Measurements from ENCODE around the gene FGD4. TPM values are rescaled to one million over a fixed set of nuclear protein-coding genes. Genes with fewer than 3 reads are reported as not detected.

FGD4 gene
- total RNA-seq, 1 experiment from 2014 or later = 37.4 TPM

- peak overlapping the region; percentile 47 for H3K27ac Mint-ChIP-seq (ENCODE audit: unreplicated experiment)
- BruUV-seq (replicated peaks) = no TSS peak
- no peaks in the 10 kb centered on the region for H3K27me3 Mint-ChIP-seq (ENCODE audit: unreplicated experiment)
- no peak for TF ChIP-seq CTCF (IDR thresholded peaks at IDR 0.05; ENCODE audit: unreplicated experiment)
- intact Hi-C loops (cut with micrococcal nuclease; ENCODE audit: unreplicated experiment) = no loop called here
- H3K4me1 Mint-ChIP-seq (ENCODE audit: low read depth, unreplicated experiment) = peaks cover 23% of the 10 kb centered on the region
- peak overlapping the region; percentile 1 for H3K4me3 Mint-ChIP-seq (ENCODE audit: low read depth, unreplicated experiment)
- H3K36me3 Mint-ChIP-seq (ENCODE audit: insufficient read depth, unreplicated experiment) = peaks cover 12% of the 10 kb centered on the region
- no peaks in the 10 kb centered on the region for H3K9me3 Mint-ChIP-seq (ENCODE audit: low read depth, unreplicated experiment)
- no peak for DNase-seq
- CTCF ChIA-PET = interaction anchor here (1.1 kb wide), 1 partner anchor 30 kb away, joined by 4 read pairs; no protein-coding TSS in a partner anchor
These were observed 86.8 kb downstream of the FGD4 start for GRCh38 chr12:32486158-32486557.

- H3K27ac Mint-ChIP-seq (ENCODE audit: unreplicated experiment) = no peak overlapping the region
- H3K36me3 Mint-ChIP-seq (ENCODE audit: insufficient read depth, unreplicated experiment) = peaks cover 12% of the 10 kb centered on the region
- intact Hi-C loops (cut with micrococcal nuclease; ENCODE audit: unreplicated experiment) = no loop called here
- no peak for TF ChIP-seq CTCF (IDR thresholded peaks at IDR 0.05; ENCODE audit: unreplicated experiment)
- DNase-seq = no peak
- no TSS peak for BruUV-seq (replicated peaks)
- no peaks in the 10 kb centered on the region for H3K27me3 Mint-ChIP-seq (ENCODE audit: unreplicated experiment)
- H3K4me3 Mint-ChIP-seq (ENCODE audit: low read depth, unreplicated experiment) = no peak overlapping the region
- no peaks in the 10 kb centered on the region for H3K9me3 Mint-ChIP-seq (ENCODE audit: low read depth, unreplicated experiment)
- H3K4me1 Mint-ChIP-seq (ENCODE audit: low read depth, unreplicated experiment) = peaks cover 23% of the 10 kb centered on the region
- CTCF ChIA-PET = interaction anchor here (0.6 to 1.1 kb wide), 4 partner anchors 10 to 1572 kb away, joined by 3 to 5 read pairs (median 3); no protein-coding TSS in a partner anchor
These were observed 88.8 kb downstream of the FGD4 start for GRCh38 chr12:32488132-32488531.

- CTCF ChIA-PET = no interaction called here
- H3K36me3 Mint-ChIP-seq (ENCODE audit: insufficient read depth, unreplicated experiment) = peaks cover 12% of the 10 kb centered on the region
- H3K27ac Mint-ChIP-seq (ENCODE audit: unreplicated experiment) = no peak overlapping the region
- no TSS peak for BruUV-seq (replicated peaks)
- no peaks in the 10 kb centered on the region for H3K27me3 Mint-ChIP-seq (ENCODE audit: unreplicated experiment)
- intact Hi-C loops (cut with micrococcal nuclease; ENCODE audit: unreplicated experiment) = no loop called here
- no peaks in the 10 kb centered on the region for H3K9me3 Mint-ChIP-seq (ENCODE audit: low read depth, unreplicated experiment)
- peaks cover 23% of the 10 kb centered on the region for H3K4me1 Mint-ChIP-seq (ENCODE audit: low read depth, unreplicated experiment)
- H3K4me3 Mint-ChIP-seq (ENCODE audit: low read depth, unreplicated experiment) = no peak overlapping the region
- no peak for TF ChIP-seq CTCF (IDR thresholded peaks at IDR 0.05; ENCODE audit: unreplicated experiment)
- no peak for DNase-seq
These were observed 89.7 kb downstream of the FGD4 start for GRCh38 chr12:32489070-32489469.

DNA sequence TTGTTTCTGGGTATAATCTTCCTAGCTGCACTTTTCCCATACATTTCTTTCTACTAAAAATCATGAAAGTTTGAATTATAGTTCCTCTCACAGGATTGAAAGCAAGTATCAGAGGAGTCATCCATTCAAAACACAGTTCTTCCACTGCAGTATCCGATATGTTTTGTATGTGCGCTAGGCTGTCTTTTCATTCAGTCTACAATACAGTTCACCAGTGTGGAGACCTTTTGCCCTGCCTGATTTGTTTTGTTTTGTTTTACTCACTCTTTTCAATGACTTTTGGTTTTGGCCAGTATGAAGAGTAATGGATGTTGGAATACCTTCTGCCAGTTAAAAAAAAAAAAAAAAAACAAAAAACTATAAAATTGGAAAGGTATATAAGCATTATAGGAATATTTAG lies 91.4 kb downstream of the FGD4 start:
- TF ChIP-seq CTCF (IDR thresholded peaks at IDR 0.05; ENCODE audit: unreplicated experiment) = no peak
- Mint-ChIP-seq H3K27me3 (ENCODE audit: unreplicated experiment) (no peaks in the 10 kb centered on the region), H3K27ac (ENCODE audit: unreplicated experiment) (no peak overlapping the region), H3K4me1 (ENCODE audit: low read depth, unreplicated experiment) (peaks cover 19% of the 10 kb centered on the region), H3K4me3 (ENCODE audit: low read depth, unreplicated experiment) (no peak overlapping the region), H3K9me3 (ENCODE audit: low read depth, unreplicated experiment) (no peaks in the 10 kb centered on the region), H3K36me3 (ENCODE audit: insufficient read depth, unreplicated experiment) (peaks cover 6% of the 10 kb centered on the region)
- CTCF ChIA-PET = no interaction called here
- intact Hi-C loops (cut with micrococcal nuclease; ENCODE audit: unreplicated experiment) = no loop called here
- no peak for DNase-seq
- no TSS peak for BruUV-seq (replicated peaks)
